GM21381 (cell line): ENCODE data around the gene MLX.
"Not testable (repeated sequence)": the region's sequence is repeated elsewhere in the genome, so short reads cannot be mapped to it uniquely, and the experiment has no call there.

Experiments used
- ATAC-seq: cut with Tn5 transposase; IDR thresholded peaks from one replicate; pipeline ENCODE4 v1.9.1; 2021; ENCODE audit warnings: mild to moderate bottlenecking, moderate library complexity; ENCODE audit not compliant: unreplicated experiment

The MLX gene

DNA sequence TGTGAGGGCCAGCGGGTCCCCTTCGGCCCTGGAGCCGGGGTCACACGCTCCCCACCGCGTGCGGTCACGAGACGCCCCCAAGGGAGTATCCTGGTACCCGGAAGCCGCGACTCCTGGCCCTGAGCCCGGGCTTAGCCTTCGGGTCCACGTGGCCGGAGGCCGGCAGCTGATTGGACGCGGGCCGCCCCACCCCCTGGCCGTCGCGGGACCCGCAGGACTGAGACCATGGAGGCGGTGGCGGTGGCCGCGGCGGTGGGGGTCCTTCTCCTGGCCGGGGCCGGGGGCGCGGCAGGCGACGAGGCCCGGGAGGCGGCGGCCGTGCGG is 30.9 kb upstream of the MLX start, which contains the start of gene NAGLU:
NAGLU (plus strand) TSS at position 194 of the 324 bp plus-strand sequence; CDS start at position 226, 32 bp downstream.
- ATAC-seq: peak; percentile 78

DNA sequence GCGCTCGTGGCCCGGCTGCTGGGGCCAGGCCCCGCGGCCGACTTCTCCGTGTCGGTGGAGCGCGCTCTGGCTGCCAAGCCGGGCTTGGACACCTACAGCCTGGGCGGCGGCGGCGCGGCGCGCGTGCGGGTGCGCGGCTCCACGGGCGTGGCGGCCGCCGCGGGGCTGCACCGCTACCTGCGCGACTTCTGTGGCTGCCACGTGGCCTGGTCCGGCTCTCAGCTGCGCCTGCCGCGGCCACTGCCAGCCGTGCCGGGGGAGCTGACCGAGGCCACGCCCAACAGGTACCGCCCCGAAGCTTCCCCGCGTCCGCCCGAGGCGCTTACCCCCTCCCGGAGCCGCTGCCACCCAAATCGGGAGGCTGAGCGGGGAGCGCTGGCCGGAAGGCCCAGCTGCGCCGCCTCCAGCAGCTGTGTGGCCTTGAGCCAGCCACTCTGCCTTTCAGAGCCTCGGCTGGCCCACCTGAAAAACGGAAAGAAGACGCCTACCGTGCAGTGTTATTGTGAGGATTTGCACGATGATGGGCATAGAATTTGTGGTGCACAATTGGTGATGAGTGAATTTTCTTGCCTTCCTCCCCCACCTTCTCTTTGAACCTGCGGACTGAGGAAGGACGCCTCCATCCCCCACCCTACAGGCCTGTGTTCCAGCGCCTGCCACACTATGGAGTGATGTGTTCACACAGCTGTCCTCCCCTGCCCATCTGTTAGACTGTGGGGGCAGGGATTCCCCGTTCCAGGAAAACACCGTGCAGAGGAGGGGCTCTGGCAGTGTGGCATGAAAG is 30.3 kb upstream of the MLX start:
- ATAC-seq: peak; percentile 62

DNA sequence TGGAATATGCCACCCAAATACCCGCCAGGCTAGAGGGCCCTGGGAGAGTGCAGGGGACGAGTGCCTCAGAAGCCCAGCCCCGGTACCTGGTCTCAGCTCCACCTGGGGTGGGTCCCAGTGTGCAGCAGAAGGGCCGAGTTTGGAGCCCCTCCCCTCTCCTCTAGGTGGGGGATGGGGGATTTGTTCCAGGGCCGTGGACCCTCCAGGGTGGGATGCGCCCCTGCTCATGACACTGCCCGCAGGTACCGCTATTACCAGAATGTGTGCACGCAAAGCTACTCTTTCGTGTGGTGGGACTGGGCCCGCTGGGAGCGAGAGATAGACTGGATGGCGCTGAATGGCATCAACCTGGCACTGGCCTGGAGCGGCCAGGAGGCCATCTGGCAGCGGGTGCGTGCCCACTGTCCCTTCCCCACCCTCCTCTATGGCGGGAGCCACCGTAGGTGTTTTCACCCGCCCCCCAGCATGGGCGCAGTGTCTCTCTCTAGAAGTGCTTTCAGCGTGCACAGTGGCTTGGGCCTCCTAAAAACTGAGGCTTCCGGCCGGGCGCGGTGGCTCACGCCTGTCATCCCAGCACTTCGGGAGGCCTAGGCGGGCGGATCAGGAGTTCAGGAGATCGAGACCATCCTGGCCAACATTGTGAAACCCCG is 29.6 kb upstream of the MLX start:
- no peak for ATAC-seq

DNA sequence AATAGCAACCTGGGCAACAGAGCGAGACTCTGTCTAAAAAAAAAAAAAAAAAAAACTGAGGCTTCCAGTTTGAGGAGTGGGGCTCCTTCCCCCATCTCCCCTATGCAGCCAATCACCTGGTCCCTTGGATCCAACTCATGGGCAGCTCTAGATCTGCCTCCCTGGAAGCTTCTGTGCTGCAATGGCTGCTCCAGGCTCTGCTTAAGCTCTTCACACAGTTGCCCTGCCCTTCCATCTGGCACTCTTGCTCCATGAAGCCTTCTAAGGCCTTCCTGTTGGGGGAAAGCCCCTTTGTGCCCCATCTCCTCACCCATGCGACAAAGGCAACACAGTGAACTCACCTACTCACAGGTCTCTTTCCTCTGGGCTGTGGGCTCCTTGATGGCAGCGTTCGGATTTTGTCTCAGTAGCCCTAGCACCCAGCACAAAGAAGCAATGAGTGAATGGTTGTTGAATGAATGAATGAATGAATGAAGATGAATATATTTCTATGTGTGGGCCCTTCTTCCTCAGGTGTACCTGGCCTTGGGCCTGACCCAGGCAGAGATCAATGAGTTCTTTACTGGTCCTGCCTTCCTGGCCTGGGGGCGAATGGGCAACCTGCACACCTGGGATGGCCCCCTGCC is 29.0 kb upstream of the MLX start:
- ATAC-seq: no peak

DNA sequence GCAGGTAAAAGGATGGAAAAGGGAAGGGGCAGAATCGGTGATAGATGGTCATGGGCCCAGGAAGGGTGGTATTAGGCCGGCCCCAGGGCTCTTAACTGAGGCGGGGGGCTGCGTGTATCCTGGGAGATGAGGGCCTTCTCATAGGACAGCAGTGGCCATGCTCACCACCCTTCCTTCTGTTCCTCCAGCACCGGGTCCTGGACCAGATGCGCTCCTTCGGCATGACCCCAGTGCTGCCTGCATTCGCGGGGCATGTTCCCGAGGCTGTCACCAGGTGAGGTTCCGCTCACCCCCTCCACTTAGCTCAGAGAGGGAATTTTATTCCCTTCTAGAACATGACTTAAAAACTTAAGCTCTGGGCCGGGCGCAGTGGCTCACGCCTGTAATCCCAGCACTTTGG is 28.4 kb upstream of the MLX start:
- ATAC-seq: no peak

DNA sequence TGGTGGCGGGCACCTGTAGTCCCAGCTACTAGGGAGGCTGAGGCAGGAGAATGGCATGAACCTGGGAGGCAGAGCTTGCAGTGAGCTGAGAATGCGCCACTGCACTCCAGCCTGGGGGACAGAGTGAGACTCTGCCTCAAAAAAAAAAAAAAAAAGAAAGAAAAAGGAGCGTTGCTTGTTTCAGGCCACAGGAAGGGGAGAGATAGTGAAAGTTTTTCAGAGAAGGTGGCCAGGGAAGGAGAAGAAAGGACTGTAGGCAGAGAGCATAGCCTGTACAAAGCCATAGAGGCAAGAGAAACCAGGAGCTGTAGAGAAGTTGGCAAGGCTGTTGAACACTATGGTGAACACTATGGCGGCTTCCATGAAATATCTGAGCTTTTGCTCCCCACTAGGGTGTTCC is 26.3 kb upstream of the MLX start:
- not testable (repeated sequence) for ATAC-seq

DNA sequence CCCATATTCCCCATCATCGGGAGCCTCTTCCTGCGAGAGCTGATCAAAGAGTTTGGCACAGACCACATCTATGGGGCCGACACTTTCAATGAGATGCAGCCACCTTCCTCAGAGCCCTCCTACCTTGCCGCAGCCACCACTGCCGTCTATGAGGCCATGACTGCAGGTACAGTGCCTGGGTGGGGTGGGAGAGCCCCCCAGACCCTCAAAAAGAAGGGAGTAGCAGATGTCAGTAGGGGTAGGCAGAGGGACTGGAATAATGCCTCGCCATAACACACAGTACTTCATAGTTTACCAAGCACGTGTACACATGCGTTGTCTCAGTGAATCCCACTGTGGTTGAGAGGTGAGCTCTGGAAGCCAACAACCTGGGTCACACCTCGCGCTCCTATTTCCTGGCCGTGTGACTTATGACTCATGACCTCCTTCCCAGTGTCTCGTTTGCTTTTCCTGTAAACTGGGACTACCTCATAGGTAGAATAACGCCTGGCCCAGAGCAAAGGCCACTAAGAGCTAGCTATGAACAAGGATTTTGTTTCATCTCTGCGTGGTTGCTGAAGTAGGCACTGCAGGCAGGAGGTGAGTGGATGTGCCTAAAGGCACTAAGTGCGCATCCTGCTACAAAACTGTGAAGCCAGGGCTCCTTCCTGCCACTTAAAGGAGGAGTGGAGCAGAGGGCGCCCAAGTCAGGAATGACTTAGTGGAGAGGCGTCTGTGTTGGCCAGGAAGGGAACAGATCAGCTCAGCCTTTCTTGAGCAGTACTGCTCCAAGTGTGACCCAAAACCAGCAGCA is 25.7 kb upstream of the MLX start:
- ATAC-seq: no peak

DNA sequence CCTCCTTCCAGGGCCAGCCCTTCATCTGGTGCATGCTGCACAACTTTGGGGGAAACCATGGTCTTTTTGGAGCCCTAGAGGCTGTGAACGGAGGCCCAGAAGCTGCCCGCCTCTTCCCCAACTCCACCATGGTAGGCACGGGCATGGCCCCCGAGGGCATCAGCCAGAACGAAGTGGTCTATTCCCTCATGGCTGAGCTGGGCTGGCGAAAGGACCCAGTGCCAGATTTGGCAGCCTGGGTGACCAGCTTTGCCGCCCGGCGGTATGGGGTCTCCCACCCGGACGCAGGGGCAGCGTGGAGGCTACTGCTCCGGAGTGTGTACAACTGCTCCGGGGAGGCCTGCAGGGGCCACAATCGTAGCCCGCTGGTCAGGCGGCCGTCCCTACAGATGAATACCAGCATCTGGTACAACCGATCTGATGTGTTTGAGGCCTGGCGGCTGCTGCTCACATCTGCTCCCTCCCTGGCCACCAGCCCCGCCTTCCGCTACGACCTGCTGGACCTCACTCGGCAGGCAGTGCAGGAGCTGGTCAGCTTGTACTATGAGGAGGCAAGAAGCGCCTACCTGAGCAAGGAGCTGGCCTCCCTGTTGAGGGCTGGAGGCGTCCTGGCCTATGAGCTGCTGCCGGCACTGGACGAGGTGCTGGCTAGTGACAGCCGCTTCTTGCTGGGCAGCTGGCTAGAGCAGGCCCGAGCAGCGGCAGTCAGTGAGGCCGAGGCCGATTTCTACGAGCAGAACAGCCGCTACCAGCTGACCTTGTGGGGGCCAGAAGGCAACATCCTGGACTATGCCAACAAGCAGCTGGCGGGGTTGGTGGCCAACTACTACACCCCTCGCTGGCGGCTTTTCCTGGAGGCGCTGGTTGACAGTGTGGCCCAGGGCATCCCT is 23.5 kb upstream of the MLX start:
- ATAC-seq: no peak

DNA sequence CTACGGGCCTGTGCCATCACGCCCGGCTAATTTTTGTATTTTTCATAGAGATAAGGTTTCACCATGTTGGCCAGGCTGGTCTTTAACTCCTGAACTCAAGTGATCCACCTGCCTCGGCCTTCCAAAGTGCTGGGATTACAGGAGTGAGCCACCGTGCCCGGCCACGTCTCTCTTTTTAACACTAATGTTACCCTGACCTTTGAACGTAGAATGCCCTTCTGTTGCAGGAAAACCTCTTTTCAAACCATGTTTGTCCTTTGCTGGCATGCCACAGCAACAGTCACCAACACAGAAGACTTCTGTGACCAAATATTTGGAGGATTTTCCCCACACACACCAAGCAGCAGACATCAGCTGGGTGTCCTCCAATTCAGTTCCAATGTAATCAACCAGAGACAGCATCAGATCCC is 22.0 kb upstream of the MLX start:
- ATAC-seq: no peak

DNA sequence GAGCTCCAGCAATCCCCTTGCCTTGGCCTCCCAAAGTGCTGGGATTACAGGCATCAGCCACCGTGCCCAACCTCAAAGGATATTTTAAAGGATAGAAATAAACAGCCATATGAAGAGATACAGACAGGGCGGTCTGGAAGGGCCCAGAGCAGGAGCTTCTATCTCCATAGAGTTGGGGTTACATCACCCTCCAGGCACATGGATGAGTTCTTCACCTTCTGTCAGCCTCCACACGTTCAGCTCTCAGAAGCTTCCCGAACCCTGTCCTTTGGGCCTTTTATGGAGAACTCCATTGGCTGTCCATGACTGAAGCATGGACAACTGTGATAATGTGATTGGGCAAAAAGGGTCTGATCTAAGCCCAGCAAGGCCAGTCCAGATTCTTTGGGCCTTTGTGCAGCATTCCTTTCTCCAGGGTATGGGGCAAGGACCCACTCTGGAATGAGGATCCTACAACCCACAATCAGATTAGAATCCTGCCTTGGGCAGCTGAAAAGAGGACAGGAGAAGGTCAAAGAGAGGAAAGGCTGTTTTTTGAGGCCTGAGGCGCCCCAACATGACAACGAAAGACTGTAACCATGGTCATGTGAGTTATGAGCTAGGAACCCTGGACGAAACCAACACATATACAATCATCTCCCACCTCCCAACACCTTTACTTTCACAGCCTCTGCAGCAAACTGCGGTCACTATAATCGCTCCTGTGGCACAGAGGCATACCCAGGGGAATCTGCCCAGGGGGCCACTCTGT is 21.0 kb upstream of the MLX start:
- ATAC-seq: not testable (repeated sequence)

DNA sequence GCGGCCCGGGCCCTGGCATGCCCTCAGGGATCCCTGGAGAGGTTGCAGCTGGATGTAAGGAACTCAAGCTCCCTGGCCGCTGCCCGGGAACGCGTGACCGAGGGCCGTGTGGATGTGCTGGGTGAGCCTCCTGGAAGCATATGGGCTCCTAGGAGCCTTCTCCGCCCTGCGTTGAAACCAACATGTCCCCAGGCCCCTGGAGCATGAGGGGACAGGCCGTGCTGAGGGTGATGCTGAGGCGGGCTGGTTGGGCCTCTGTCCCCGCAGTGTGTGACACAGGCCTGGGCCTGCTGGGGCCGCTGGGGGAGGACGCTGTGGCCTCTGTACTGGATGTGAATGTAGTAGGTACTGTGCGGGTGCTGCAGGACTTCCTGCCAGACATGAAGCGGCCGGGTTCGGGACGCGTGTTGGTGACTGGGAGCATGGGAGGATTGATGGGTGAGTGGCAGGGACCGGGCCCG is 19.9 kb upstream of the MLX start:
- no peak for ATAC-seq

DNA sequence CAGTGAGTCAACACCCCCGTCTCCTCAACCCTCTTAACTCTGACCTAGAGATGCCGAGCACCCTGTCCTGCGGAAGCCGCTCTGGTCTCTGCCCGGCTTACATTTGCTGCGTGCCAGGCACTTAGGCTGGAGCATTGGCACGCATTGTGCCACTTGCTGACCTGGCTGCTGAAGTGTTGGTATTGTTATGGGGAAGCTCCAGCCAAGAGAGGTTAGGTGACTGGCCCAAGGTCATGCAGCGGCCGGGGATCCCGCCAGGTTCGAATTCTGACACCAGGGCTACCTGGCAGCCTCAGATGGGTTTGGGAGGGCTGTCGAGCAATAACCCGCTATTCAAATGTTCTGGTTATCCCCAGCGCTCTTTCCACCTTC is 19.2 kb upstream of the MLX start:
- ATAC-seq: no peak

DNA sequence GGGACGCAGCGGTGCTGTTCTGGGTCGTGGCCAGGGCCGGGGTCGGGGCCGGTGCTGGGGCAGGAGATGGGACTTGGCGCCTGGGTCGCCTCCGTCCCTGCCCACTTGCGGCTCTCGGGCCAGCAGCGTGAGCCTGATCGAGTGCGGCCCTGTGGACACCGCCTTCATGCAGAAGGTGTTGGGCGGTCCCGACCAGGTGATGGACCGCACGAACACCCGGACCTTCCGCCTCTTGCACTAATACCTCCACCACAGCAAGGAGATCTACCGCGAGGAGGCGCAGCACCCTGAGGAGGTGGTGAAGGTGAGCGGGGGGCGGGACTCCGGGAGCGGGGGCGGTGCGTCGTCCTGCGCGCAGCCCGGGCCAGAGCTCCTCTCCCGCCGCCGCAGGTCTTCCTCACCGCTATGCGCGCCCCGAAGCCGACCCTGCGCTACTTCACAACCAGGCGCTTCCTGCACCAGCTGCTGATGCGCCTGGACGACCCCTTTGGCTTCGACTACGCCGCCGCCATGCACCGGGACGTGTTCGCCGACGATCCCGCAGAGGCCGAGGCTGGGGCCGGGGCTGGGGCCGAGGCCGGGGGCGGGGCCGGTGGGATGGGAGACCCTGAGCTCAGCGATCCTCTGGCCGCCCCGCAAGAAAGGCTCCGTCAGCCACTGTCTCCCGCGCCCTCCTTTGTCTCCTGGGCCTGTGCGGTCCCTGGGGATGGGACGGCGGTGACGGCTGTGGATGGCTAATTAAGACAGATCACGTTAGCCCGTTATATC is 18.6 kb upstream of the MLX start:
- no peak for ATAC-seq

DNA sequence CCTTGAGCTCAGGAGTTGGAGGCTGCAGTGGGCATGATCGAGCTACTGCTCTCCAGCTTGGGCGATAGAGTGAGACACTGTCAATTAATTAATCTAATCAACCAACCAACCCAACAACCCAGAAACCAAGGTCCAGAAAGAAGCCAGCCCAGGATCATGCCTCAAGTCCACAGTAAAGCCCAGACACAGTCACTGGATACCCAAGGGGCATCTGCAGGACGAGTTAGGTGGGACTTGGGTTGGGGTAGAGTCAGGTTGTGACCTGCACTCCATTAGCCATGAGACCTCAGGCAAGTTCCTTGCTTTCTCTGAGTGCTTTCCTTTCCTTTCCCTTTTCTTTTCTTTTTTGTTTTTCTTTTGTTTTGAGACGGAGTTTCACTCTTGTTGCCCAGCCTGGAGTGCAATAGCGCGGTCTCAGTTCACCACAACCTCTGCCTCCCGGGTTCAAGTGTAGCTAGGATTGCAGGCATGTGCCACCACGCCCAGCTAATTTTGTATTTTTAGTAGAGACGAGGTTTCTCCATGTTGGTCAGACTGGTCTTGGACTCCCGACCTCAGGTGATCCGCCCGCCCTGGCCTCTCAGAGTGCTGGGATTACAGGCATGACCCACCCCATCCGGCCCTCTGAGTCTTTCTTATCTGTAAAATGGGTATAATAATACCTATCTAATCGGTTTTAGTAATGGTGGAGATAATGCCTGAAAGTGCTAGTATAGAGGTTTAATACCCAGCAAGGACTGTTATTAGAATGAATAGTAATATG is 17.7 kb upstream of the MLX start:
- ATAC-seq: no peak

DNA sequence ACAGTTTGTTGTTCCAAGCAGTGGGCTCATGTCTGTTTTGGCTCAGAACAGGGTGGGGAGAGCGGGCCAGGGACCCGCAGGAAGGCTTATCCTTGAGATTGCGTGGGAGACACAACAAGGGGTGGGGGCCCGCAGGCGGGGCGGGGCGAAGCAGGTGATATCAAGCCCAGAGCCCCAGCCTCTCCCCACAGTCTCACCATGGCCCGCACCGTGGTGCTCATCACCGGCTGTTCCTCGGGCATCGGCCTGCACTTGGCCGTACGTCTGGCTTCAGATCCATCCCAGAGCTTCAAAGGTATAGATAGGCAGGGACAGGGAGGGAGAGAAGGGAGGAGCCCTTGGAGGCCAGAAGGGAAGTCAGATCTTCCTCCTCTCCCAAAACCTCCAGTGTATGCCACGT is 14.2 kb upstream of the MLX start, which contains the start of gene HSD17B1:
HSD17B1 (plus strand) TSS at position 188 of the 400 bp plus-strand sequence; CDS start at position 199, 11 bp downstream.
- not testable (repeated sequence) for ATAC-seq

DNA sequence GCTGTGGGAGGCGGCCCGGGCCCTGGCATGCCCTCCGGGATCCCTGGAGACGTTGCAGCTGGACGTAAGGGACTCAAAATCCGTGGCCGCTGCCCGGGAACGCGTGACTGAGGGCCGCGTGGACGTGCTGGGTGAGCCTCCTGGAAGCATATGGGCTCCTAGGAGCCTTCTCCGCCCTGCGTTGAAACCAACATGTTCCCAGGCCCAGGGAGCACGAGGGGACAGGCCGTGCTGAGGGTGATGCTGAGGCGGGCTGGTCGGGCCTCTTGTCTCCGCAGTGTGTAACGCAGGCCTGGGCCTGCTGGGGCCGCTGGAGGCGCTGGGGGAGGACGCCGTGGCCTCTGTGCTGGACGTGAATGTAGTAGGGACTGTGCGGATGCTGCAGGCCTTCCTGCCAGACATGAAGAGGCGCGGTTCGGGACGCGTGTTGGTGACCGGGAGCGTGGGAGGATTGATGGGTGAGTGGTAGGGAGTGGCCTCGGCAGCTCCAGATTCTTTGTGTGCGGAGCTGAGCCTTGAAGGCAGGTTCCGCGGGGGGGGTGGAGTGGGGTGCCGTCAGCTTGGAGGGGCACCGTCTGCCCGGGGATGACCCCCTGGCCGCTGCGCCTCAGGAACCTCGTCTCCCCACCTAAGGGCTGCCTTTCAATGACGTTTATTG is 13.6 kb upstream of the MLX start:
- ATAC-seq: no peak

DNA sequence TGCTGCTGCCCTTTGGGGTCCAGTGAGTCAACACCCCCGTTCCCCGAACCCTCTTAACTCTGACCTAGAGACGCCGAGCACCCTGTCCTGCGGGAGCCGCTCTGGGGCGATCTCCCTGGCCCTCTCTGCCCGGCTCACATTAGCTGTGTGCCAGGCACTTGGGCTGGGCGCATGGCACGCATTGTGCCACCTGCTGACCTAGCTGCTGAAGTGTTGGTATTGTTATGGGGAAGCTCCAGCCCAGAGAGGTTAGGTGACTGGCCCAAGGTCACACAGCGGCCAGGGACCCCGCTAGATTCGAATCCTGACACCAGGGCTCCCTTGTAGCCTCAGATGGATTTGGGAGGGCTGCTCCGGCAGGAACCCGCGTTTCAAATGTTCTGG is 13.0 kb upstream of the MLX start:
- no peak for ATAC-seq
